GM19455 (cell line): ENCODE data around the gene MYO15A.
A peak's percentile ranks its signal among the peaks of the same experiment; 100 is the strongest.

ENCODE experiments used
- ATAC-seq: cut with Tn5 transposase; IDR thresholded peaks from one replicate; pipeline ENCODE4 v1.9.1; 2021; ENCODE audit not compliant: unreplicated experiment

MYO15A gene, protein sequence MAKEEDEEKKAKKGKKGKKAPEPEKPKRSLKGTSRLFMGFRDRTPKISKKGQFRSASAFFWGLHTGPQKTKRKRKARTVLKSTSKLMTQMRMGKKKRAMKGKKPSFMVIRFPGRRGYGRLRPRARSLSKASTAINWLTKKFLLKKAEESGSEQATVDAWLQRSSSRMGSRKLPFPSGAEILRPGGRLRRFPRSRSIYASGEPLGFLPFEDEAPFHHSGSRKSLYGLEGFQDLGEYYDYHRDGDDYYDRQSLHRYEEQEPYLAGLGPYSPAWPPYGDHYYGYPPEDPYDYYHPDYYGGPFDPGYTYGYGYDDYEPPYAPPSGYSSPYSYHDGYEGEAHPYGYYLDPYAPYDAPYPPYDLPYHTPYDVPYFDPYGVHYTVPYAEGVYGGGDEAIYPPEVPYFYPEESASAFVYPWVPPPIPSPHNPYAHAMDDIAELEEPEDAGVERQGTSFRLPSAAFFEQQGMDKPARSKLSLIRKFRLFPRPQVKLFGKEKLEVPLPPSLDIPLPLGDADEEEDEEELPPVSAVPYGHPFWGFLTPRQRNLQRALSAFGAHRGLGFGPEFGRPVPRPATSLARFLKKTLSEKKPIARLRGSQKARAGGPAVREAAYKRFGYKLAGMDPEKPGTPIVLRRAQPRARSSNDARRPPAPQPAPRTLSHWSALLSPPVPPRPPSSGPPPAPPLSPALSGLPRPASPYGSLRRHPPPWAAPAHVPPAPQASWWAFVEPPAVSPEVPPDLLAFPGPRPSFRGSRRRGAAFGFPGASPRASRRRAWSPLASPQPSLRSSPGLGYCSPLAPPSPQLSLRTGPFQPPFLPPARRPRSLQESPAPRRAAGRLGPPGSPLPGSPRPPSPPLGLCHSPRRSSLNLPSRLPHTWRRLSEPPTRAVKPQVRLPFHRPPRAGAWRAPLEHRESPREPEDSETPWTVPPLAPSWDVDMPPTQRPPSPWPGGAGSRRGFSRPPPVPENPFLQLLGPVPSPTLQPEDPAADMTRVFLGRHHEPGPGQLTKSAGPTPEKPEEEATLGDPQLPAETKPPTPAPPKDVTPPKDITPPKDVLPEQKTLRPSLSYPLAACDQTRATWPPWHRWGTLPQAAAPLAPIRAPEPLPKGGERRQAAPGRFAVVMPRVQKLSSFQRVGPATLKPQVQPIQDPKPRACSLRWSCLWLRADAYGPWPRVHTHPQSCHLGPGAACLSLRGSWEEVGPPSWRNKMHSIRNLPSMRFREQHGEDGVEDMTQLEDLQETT (N-terminal part only)

DNA sequence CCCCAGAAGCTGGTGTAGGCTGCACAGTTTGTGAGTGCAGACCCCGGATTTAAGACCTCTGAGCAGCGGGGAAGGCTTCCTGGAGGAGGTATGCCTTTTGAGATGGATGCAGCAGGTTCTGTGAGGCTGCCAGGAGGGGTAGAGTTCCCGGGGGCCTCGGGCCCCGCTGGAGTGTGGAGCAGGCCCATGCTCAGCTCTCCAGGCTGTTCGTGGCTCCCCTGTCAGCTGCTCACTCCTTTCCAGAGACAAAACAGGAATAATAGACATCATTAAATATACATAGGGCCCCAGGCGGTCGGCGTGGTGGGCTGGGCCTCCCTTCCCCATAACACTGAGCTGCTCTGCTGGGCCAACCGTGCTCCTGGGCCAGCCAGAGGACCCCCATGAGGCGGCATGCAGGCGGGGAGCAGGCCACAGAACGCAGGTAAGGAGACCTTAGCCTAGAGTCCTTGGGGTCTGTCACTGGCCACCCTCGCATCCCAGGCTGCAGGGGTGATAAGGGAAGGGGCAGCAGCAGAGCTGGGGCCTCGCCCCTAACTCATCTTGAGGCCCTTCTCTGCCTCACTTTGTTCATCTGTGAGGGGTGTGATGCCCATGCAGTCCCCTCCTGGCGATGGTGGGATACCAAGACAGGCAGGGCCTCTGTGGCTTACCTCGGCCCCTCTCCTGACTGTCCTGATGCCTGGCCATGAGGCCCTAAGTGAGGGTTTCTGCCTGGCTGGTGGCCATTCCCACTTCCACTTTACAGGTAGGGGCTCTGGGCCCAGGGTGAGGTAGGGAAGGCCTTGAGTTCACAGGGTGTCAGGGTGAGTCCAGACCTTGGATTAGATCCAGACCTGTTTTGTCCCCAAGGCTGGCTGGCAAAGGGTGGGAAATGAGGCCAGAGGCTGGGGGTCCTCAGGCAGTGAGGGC, at the start of gene MYO15A:
Gene MYO15A (plus strand): TSS at position 356 of the 912 bp plus-strand sequence. CDS start 10,045 bp downstream, outside the sequence.
- ATAC-seq: no peak

DNA sequence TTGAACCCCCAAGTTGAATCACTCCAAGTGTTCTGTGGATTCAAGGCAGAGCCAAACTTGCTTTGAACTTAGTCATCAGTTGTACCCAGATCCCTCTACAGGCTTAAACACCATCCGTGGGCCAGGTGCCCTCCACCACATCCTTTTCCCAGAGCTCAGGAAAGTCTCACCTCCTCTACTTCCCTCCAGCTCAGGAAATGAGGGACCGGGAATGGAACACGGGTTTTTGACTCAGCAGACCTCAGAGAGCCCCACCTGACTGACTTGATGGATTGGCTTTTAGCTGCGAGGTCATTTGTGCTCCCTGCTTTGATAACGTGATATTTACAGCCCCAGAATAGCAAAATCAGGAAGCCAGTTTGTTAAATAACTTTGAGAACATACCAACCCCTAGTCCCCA, 49.3 kb upstream of the MYO15A start:
- no peak for ATAC-seq

DNA sequence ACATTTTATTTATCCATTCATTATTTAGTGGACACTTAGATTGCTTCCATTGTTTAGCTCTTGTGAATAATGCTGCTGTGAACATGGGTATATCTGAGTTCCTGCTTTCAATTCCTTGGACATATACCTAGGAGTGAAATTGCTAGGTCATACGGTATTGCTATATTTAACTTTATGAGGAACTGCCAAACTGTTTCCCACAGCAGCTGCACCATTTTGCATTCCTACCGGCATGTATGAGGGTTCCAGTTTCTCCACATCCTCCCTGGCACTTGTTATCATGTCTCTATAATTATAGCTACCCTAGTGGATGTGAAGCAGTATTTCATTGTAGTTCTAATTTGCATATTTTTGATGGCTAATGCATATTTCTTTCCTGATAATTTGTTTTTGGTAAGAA, 44.5 kb upstream of the MYO15A start:
- no peak for ATAC-seq

DNA sequence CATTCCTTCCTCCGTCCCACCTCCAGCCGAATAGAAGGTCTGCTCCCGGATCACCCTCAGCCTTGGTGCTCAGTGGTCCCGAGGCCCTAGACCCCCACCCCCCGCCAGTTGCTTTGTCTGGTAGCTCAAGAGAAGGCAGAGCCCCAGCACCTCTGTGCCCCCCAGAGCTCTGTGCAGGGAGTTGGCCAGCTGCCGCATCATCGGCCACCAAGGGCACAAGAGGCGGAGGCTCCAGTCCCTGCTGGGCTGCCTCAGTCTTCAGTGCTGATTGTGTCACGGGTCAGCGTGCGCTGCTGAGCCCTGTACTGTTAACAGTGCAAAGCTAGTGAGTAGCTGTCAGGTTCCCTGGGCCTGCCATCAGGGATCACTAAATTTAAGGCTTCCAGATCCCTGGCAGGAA, 43.0 kb upstream of the MYO15A start:
- no peak for ATAC-seq

DNA sequence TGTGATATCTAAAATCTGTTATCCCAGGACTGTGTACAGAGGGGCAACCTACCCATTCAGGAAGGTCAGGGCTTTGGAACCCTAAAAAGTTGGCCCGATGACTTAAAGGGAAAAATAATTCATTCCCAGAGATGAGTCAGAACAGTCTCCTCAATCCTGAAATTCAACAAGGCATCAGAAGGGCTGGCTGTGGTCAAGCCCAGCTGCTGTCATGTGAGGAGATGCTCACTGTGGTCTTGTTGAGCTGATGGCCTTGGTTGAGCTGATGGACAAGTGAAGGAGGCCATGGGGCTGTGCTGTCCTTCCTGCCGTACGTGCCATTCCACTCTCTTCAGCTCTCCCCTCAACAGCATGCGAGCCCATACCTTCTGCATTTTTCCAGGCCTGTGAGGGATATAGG, 41.7 kb upstream of the MYO15A start:
- no peak for ATAC-seq

DNA sequence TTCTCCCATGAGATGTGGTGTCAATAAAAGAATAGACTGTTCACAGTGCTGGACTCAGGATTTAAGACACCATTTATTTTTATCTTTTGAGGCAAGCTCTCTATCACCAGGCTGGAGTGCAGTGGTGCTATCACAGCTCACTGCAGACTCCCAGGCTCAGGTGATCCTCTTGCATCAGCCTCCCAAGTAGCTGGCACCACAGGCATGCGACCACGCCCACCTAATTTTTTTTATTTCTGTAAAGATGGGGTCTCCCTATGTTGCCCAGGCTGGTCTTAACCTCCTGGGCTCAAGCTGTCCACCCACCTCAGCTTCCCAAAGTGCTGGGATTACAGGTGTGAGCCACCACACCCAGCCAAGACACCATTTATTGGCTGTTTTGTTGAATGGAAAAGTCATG, 39.5 kb upstream of the MYO15A start:
- ATAC-seq: no peak

DNA sequence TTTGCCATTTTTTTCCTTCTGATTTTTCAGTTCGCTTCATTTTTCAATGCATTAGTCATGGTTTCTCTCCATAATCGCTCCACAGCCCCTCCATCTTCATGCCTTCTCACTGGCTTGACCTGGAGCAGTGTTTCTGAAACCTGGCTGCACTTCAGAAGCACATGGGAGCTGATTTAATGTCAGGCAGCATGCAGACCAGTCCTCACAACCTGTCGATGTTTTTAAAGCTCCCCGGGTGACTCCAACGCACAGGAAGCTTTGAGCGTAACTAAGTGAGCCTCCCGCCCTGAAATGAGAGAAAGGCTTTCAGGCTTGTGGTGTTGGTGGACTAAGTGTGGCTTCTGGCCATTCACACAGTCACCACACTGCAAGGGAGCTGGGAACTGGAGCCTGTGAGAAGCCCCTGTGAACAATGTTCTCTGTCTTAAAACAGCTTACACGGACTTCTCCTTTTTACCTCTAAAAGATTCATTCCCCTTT, 37.7 kb upstream of the MYO15A start:
- ATAC-seq: no peak

DNA sequence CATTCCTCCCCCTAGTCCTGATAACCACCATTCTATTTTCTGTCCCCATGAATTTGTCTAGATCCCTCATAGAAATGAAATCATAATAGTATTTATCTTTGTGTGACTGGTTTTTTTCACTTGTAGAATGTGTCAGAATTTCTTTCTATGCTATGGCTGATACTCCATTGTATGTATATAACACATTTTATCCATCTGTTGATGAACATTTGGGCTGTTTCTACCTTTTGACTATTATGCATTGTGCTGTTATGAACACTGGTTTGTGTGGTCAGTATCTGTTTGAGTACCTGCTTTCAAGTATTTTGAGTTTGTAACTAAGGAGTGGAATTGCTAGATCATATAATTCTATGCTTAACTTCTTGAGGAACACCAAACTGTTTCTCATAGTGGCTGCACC, 36.8 kb upstream of the MYO15A start:
- ATAC-seq: no peak

DNA sequence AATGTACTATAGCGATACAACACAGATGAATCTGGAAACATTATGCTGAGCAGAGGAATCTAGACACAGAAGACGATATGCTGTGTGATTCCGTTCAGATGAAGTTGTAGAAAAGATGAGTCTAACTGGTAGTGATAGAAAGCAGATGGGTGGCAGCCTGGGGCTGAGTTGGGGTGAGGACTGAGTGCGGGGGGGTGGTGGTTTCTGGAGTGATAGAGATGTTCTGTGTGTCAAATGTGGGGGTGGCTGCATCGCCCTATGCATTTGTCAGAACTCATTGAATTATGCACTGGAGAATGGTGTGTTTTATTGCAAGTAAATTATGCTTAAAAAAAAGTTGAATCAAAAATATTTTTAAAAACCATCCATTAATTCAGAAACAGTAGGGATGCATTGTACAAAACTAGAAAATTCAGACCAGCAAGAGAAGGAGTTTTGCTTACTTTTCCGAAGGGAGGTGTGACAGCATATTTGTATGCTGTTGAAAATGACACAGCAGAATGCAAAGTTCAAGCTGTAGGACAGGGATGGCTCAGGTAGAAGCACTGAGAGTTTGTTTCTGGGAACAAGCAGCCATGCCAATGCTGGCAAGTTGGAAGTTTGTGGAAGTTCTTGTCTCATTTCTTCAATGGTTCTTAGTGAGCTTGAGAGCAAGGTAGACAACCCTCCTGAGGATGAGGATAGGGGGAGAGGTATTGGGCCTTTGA, 33.8 kb upstream of the MYO15A start:
- no peak for ATAC-seq

DNA sequence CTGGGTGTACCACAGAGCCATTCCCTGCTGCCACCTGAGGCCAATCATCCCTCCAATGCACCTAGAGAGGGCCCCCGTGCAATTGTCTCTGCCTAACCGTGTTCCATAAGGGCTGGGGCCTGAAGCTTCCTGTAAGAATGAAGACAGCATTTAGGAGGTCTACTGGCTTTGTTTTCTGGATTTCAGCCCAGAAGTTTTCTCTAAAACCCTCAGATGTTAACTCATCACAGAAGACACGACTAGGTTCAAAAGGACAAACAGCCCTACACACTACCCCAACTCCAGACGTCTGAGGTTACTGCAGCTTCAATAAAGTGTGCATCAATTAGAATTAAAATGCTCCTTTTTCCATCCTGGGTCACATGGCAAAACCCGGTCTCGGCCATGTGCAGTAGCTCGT, 31.6 kb upstream of the MYO15A start:
- ATAC-seq: no peak

DNA sequence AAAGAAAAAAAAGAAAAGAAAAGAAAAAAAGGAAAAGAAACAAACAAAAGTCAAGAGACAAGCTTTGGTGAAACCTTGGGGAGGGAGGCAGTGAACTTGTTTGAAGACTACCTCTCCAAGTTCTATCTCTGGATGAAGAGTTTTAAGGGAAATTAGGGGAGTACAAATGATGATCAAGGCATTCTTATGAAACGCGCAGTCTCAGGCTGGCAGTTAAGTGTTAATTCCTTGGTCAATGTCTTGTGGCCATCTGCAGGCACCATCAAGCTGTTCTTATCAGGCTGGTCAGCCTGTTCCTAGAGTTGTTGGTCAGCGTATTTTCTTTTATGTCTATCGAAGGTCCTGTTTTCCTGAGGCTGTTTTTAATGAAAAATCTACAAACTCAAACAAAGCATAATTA, 29.0 kb upstream of the MYO15A start:
- ATAC-seq: no peak

DNA sequence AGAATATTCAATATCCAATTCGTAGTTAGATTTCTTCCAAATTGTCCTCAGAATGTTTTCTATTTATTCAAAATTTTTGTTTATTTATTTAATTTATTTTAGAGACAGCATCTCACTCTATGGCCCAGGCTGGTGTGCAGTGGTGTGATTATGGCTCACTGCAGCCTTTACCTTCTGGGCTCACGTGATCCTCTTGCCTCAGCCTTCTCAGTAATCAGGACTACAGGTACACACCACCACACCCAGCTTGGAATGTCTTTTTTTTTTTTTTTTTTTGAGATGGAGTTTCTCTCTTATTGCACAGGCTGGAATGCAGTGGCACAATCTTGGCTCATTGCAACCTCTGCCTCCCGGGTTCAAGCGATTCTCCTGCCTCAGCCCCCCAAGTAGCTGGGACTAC, 24.3 kb upstream of the MYO15A start:
- ATAC-seq: no peak

DNA sequence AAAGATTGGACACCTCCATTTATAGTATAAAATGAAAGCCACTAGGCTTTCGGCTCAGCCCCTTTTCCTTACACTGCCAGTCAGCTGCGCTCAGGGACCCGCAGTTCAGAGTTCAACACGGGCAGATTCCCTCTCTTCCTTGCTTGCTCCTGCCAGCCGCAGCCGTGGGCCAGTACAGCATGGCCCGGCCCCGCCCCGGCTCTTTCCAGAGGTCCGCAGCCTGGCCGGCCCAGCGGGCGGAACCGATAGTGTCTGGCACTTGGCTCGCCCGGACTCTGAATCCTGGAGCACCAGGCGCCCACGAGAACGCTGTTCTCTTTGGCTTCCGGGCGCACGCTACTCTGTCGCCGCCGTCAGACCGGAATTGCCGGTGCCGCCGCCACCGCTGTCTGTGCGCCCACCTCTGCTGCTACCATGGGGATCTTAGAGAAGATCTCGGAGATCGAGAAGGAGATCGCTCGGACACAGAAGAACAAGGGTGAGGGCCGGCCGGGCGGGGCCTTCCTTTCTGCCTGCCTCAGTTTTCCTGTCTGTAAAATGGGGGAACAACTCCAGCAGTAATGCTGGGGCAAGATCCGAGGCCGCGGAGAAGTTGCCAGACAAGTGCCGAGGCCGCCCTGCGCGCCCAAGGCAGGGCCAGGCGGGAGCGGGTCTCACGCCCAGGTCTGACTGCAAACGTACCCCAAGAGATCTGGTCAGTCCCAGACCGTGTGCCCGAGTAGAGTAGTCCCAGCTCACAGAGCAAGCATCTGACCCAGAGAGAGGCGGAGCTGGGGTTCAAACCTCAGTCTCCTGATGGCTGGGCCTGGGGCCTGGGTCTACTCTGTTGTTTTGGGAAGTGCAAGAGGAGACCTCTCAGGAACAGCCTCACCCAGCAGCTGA, 20.7 kb upstream of the MYO15A start, which contains the start of gene DRG2:
Gene DRG2 (plus strand): TSS at position 339 of the 882 bp plus-strand sequence. CDS start 76 bp downstream, at position 415.
- peak; percentile 87 for ATAC-seq

DNA sequence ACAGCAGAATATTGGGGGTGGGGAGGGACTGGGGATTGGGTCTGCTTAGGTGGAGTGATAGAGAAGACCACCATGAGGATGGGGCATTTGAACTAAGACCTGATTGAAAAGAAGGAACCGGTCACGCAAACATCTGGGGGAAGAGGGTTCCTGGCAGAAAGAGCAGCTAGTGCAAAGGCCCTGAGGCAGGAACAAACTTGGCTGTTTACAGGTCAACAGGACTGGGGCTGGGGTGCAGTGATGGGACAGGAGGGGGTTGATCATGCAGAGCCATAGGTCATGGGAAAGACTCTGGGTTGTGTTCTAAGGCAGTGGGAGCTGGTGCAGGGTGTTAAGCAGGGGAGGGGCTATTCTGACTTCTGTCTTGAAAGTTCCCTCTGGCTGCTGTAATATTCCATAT, 18.9 kb upstream of the MYO15A start:
- no peak for ATAC-seq

DNA sequence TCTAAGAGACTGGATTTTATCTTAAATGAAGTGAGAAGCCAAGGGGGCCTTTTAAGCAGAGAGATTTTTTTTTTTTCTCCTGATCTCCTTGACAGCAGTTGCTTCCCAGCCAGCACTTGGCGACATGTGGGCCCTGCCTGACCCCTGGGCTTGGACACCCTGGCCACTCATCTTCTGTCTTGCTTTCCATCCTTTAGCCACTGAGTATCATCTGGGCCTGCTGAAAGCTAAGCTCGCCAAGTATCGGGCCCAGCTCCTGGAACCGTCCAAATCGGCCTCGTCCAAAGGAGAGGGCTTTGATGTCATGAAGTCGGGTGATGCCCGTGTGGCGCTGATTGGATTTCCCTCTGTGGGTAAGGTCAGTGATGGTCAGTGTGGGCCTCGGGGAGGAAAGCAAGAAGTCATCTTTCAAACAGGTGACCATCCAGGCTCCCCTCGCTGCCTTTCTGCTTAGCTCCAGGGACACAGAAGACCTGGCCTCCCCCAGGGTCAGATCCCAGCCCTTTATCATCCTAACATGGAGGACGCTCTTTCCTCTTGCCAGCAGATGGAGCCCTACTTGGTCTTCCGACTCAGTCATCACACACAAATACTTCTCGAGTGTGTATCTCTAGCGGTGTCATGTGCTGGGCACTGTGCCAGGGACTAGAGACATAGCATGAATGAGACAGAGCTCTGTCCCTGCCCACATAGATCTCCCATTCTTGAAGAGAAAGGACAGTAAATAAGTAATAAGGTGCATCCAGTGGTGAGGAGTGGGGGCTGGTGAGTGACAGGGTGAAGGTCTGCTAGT, 14.7 kb upstream of the MYO15A start:
- no peak for ATAC-seq

DNA sequence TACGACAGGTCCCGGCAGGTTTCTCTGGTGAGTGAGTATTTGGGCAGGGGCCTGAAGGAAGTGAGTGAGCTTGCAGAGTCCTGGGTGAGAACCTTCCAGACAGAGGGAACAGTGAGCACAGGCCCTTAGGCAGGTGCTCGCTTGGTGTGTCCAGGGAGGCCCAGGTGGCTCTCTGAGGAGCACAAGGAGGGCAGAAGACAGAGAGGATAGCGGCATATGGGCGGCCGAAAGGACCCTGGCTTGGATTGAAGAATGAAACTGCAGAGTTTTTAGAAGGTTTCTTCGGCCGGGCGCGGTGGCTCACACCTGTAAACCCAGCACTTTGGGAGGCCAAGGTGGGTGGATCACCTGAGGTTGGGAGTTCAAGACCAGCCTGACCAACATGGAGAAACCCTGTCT, 14.1 kb upstream of the MYO15A start:
- ATAC-seq: no peak

DNA sequence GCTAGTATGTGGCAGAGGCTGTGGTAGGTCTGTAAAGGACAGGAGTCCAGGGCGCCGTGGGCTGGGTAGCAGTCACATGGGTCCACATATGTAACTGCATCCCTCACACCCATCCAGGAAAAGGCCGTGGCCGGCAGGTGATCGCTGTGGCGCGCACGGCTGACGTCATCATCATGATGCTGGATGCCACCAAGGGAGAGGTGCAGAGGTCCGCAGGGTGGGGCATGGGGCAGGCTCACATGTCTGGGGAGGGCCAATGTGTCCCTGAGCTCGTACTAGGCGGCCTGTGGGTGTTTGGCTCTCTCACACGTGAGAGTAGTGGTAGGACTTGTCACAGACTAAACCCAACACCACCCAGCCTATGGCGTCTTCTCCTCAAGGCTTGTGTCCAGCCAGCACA, 9.0 kb upstream of the MYO15A start:
- no peak for ATAC-seq

DNA sequence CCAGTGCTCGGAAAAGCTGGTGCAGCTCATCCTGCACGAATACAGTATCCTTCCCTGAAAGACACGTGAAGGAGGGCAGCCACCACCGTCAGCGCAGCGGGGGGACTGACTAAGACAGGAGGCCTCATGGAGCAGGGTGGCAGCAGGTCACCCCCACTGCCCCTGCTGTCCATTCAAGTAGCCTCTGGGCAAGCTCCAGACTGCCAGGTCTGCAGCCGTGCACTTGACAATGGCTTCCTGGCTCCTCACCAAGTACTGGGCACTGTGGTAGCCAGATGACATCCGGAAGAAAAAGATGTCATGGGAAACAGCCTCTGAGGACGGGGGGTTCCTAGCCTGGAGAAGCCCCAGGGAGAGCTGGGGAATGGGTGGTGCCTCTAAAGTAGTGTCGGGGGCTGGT, 7.9 kb upstream of the MYO15A start:
- ATAC-seq: no peak
